ENCODE data around the gene PRKCA.
"Not testable (repeated sequence)": the region's sequence is repeated elsewhere in the genome, so short reads cannot be mapped to it uniquely, and the experiment has no call there.

The PRKCA gene

GRCh38 chr17:66485309-66485947 is 183.0 kb downstream of the PRKCA start:
- Histone ChIP-seq H3K4me3 (no peak overlapping the region), H3K27ac (no peak overlapping the region)
- no peak for TF ChIP-seq CTCF (IDR thresholded peaks at IDR 0.05)
- no peak for DNase-seq (ENCODE audit: low spot score)

- no peak for DNase-seq (ENCODE audit: low spot score)
- no peak overlapping the region for H3K27ac ChIP-seq
- TF ChIP-seq CTCF (IDR thresholded peaks at IDR 0.05): no peak
- no peak overlapping the region for H3K4me3 ChIP-seq
These were observed 184.7 kb downstream of the PRKCA start for GRCh38 chr17:66487121-66487520.

GRCh38 chr17:66487981-66488468 is 185.6 kb downstream of the PRKCA start:
- H3K4me3 ChIP-seq: no peak overlapping the region
- TF ChIP-seq CTCF (IDR thresholded peaks at IDR 0.05): no peak
- no peak overlapping the region for H3K27ac ChIP-seq
- DNase-seq (ENCODE audit: low spot score): no peak

GRCh38 chr17:66488864-66489263 is 186.5 kb downstream of the PRKCA start:
- Histone ChIP-seq H3K4me3 (no peak overlapping the region), H3K27ac (no peak overlapping the region)
- TF ChIP-seq CTCF (IDR thresholded peaks at IDR 0.05): no peak

GRCh38 chr17:66489576-66489975 is 187.2 kb downstream of the PRKCA start:
- not testable (repeated sequence) for DNase-seq (ENCODE audit: low spot score); H3K4me3 ChIP-seq; H3K27ac ChIP-seq

More at GRCh38 chr17:66488864-66489263, 186.5 kb downstream of the PRKCA start:
- no peak for DNase-seq (ENCODE audit: low spot score)

GRCh38 chr17:66491213-66491612 is 188.8 kb downstream of the PRKCA start:
- DNase-seq (ENCODE audit: low spot score): no peak
- Histone ChIP-seq H3K4me3 (no peak overlapping the region), H3K27ac (no peak overlapping the region)
- TF ChIP-seq CTCF (IDR thresholded peaks at IDR 0.05): no peak

GRCh38 chr17:66491665-66492064 is 189.3 kb downstream of the PRKCA start:
- Histone ChIP-seq H3K27ac (no peak overlapping the region), H3K4me3 (no peak overlapping the region)
- DNase-seq (ENCODE audit: low spot score): no peak
- TF ChIP-seq CTCF (IDR thresholded peaks at IDR 0.05): no peak
